Panc1 (cell line): ENCODE results near the gene TBC1D17. TPM values are rescaled to one million over a fixed set of nuclear protein-coding genes. Genes with fewer than 3 reads are reported as not detected.

Source experiments
- ATAC-seq: fragments of 200-7000 bp; cut with Tn5 transposase; 2 replicates; pipeline ENCODE4 v1.9.1; 2020; ENCODE audit warnings: mild to moderate bottlenecking, moderate library complexity
- BruUV-seq: library from RNA; stranded (reverse); fragments of 400-500 nt; replicated peaks from 2 replicates; lab custom pipeline; 2021; lab: Mats Ljungman, UMichigan
- CTCF ChIA-PET: fragments of 300-600 bp; sonication (Branson Sonifier 250); formaldehyde crosslinking; loops from one replicate; lab custom pipeline; 2022; ENCODE audit warnings: antibody characterized with exemption; lab: Charles Lee
- POLR2A ChIA-PET: fragments of 300-600 bp; sonication (Branson Sonifier 250); formaldehyde crosslinking; loops from one replicate; lab custom pipeline; 2022; ENCODE audit warnings: antibody characterized with exemption; lab: Charles Lee
- DNase-seq: peaks from one replicate; pipeline ENCODE4 v3.0.0-alpha.2; 2010; ENCODE audit warnings: low read depth, low spot score
- H3K27ac ChIP-seq: 2 replicates; pipeline ENCODE4 v1.5.1; 2011; ENCODE audit warnings: mild to moderate bottlenecking, low read length, inconsistent platforms
- H3K27me3 ChIP-seq: fragments of 200-500 bp; sonication (Bioruptor generic); 2 replicates; pipeline ENCODE4 v1.6.0; 2014; ENCODE audit warnings: low read length, inconsistent platforms; ENCODE audit not compliant: control insufficient read depth, insufficient read depth
- H3K36me3 ChIP-seq: fragments of 200-500 bp; sonication (Bioruptor generic); 2 replicates; pipeline ENCODE4 v1.5.1; 2014; ENCODE audit warnings: inconsistent platforms, mild to moderate bottlenecking, low read length, moderate library complexity; ENCODE audit not compliant: control insufficient read depth, insufficient read depth
- H3K4me1 ChIP-seq: 2 replicates; pipeline ENCODE4 v1.5.1; 2011; ENCODE audit warnings: inconsistent platforms, mild to moderate bottlenecking, low read length, moderate library complexity; ENCODE audit not compliant: control insufficient read depth, insufficient read depth
- H3K4me3 ChIP-seq, 2 experiments: 2 replicates each; pipeline ENCODE4 v1.5.1; 2011 to 2012; ENCODE audit warnings: low read depth in 2 of 2, low read length in 2 of 2, mild to moderate bottlenecking in 2 of 2, inconsistent platforms in 1 of 2, moderate library complexity in 1 of 2
- H3K9me3 ChIP-seq: fragments of 200-500 bp; sonication (Bioruptor generic); 2 replicates; pipeline ENCODE4 v1.5.1; 2014; ENCODE audit warnings: low read depth, mild to moderate bottlenecking, inconsistent platforms, low read length, moderate library complexity; ENCODE audit not compliant: control insufficient read depth, insufficient read depth
- CTCF ChIP-seq: fragments of 450-650 bp; IDR thresholded peaks from 2 replicates; pipeline ENCODE4 v1.5.1; 2017; ENCODE audit warnings: mild to moderate bottlenecking
- POLR2AphosphoS5 ChIP-seq: IDR thresholded peaks from 2 replicates; pipeline ENCODE4 v1.6.1; 2012; ENCODE audit warnings: mild to moderate bottlenecking, low read depth, low read length, moderate library complexity
- SIN3A ChIP-seq: IDR thresholded peaks from 2 replicates; pipeline ENCODE4 v1.6.1; 2012; ENCODE audit warnings: low read depth, mild to moderate bottlenecking, low read length, moderate library complexity, borderline replicate concordance; ENCODE audit not compliant: insufficient read depth
- TCF7L2 ChIP-seq: IDR thresholded peaks from 2 replicates; pipeline ENCODE4 v1.6.1; 2011; ENCODE audit warnings: mild to moderate bottlenecking, low read depth, low read length, inconsistent platforms
- in situ Hi-C: cut with HindIII; loops from 2 replicates; pipeline ENCODE4 v1.10.0; 2016; ENCODE audit warnings: low sequenced_read_pairs, low pct_unique_long_range_greater_than_20kb
- intact Hi-C: fragments of 100-400 bp; cut with micrococcal nuclease; formaldehyde crosslinking; loops from one replicate; pipeline ENCODE4 v1.10.0; 2022; ENCODE audit not compliant: unreplicated experiment
- total RNA-seq: library from RNA; stranded (reverse); gene quantifications from one replicate; pipeline ENCODE4 v1.2.1, GENCODE V29; 2021; ENCODE audit not compliant: unreplicated experiment
- TF ChIP-seq, protein P1 (sequence below), 2 experiments: IDR thresholded peaks; 2 replicates each; pipeline ENCODE4 v1.6.1; 2011 to 2012; ENCODE audit warnings: low read depth in 2 of 2, control low read depth in 1 of 2, low read length in 1 of 2, mild to moderate bottlenecking in 1 of 2, moderate library complexity in 1 of 2; ENCODE audit not compliant: insufficient read depth in 1 of 2

The TBC1D17 gene
- total RNA-seq, 1 experiment from 2014 or later, result 43.2 TPM

DNA sequence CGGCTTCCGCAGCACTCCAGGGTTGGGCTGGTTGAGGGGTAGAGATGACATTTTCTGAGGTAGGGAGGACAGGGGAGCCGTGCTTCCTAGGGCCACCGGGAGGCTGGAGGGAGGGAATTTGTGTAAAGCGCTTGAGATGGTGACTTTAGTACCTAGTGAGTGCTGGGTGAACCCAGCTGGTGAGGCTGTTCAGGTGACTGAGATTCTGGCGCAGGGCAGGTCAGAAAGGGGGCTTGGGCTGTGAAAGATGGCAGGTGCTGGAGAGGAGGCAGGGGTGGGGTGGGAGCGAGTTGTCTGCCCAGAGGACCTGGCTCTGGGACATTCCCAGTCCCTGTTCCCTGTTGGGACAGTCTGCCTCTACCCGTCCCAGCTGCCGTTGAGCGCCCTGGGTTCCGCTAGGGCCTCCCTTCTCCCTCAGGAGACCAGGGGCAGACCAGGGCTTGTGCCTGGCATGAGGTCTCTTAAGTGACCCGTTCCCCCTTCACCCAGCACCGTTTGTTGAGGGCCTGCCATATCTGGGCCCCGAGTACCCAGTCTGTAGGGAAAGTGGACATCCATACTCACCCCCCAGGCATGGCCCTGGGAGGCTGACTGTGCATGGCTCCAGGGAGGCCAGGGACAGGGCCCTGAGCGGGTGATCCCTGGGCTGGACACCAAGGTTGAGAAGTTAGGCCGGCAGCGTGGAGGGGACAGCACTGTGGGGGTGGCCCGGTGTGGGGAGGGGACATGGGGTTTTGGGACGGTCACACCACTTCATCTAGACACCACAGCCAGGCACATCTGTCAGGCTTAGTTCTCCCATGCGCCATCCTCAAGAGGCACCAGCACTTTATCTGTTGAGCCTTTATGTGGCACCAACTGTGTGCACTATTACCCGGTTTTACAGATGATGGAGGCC lies 21.6 kb upstream of the TBC1D17 start:
- no peak overlapping the region for H3K4me3 ChIP-seq
- in situ Hi-C loops, result no loop called here
- TF ChIP-seq POLR2AphosphoS5 (peak; percentile 17; the same call in 1 of the 2 replicates), SIN3A (peak; percentile 34), CTCF (no peak), TCF7L2 (no peak)
- TF ChIP-seq, protein P1, sequence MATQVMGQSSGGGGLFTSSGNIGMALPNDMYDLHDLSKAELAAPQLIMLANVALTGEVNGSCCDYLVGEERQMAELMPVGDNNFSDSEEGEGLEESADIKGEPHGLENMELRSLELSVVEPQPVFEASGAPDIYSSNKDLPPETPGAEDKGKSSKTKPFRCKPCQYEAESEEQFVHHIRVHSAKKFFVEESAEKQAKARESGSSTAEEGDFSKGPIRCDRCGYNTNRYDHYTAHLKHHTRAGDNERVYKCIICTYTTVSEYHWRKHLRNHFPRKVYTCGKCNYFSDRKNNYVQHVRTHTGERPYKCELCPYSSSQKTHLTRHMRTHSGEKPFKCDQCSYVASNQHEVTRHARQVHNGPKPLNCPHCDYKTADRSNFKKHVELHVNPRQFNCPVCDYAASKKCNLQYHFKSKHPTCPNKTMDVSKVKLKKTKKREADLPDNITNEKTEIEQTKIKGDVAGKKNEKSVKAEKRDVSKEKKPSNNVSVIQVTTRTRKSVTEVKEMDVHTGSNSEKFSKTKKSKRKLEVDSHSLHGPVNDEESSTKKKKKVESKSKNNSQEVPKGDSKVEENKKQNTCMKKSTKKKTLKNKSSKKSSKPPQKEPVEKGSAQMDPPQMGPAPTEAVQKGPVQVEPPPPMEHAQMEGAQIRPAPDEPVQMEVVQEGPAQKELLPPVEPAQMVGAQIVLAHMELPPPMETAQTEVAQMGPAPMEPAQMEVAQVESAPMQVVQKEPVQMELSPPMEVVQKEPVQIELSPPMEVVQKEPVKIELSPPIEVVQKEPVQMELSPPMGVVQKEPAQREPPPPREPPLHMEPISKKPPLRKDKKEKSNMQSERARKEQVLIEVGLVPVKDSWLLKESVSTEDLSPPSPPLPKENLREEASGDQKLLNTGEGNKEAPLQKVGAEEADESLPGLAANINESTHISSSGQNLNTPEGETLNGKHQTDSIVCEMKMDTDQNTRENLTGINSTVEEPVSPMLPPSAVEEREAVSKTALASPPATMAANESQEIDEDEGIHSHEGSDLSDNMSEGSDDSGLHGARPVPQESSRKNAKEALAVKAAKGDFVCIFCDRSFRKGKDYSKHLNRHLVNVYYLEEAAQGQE (IDR thresholded peaks at IDR 0.05; ENCODE audit: insufficient read depth in 1 of 2, low read depth in 2 of 2, low read length in 1 of 2), result no peak
- no peaks in the 10 kb centered on the region for H3K27me3 ChIP-seq
- POLR2A ChIA-PET, result no interaction called here
- CTCF ChIA-PET, result no interaction called here
- intact Hi-C loops, result no loop called here
- peak overlapping the region; percentile 39; the same call in 1 of the 2 replicates for H3K27ac ChIP-seq
- H3K4me1 ChIP-seq, result peaks cover 40% of the 10 kb centered on the region
- ATAC-seq, result 0 out of 2 replicates have a peak, but pooled peaks have one; percentile 2
- BruUV-seq, result TSS peak; percentile 54
- no peaks in the 10 kb centered on the region for H3K36me3 ChIP-seq
- no peak for DNase-seq
- H3K9me3 ChIP-seq, result no peaks in the 10 kb centered on the region

GRCh38 chr19:49856574-49857021 lies 20.9 kb upstream of the TBC1D17 start:
- no peak overlapping the region for H3K27ac ChIP-seq
- ChIA-PET POLR2A (no interaction called here), CTCF (no interaction called here)
- H3K9me3 ChIP-seq, result no peaks in the 10 kb centered on the region
- H3K4me3 ChIP-seq, result no peak overlapping the region
- H3K36me3 ChIP-seq, result no peaks in the 10 kb centered on the region
- H3K4me1 ChIP-seq, result peaks cover 43% of the 10 kb centered on the region
- in situ Hi-C loops, result no loop called here
- ATAC-seq (no peak), DNase-seq (no peak)
- no TSS peak for BruUV-seq
- intact Hi-C loops, result no loop called here
- TF ChIP-seq TCF7L2, result no peak
- TF ChIP-seq SIN3A, result no peak
- TF ChIP-seq, protein P1 (IDR thresholded peaks at IDR 0.05; ENCODE audit: insufficient read depth in 1 of 2, low read depth in 2 of 2, low read length in 1 of 2), result no peak
- H3K27me3 ChIP-seq, result no peaks in the 10 kb centered on the region
